Measurements from ENCODE around the gene PITX1. TPM values are rescaled to one million over a fixed set of nuclear protein-coding genes. Genes with fewer than 3 reads are reported as not detected.

PITX1 gene
- total RNA-seq, 1 experiment from 2014 or later, result 38.5 TPM

GRCh38 chr5:135040333-135041144 lies 6.5 kb upstream of the PITX1 start:
- Histone ChIP-seq H3K27me3 (no peaks in the 10 kb centered on the region), H3K4me1 (no peaks in the 10 kb centered on the region), H3K27ac (no peak overlapping the region), H3K9me3 (replicated peaks) (no peaks in the 10 kb centered on the region; the same call in 1 of the 2 replicates), H3K4me3 (no peak overlapping the region), H3K36me3 (no peaks in the 10 kb centered on the region)
- DNase-seq, result no peak

GRCh38 chr5:135040034-135040332 lies 6.0 kb upstream of the PITX1 start:
- Histone ChIP-seq H3K4me3 (no peak overlapping the region), H3K4me1 (no peaks in the 10 kb centered on the region), H3K27ac (no peak overlapping the region), H3K27me3 (no peaks in the 10 kb centered on the region), H3K9me3 (replicated peaks) (no peaks in the 10 kb centered on the region; the same call in 1 of the 2 replicates), H3K36me3 (no peaks in the 10 kb centered on the region)
- DNase-seq, result no peak

- H3K9me3 ChIP-seq (replicated peaks), result no peaks in the 10 kb centered on the region; the same call in 1 of the 2 replicates
- H3K4me3 ChIP-seq, result no peak overlapping the region
- no peak overlapping the region for H3K27ac ChIP-seq
- H3K4me1 ChIP-seq, result no peaks in the 10 kb centered on the region
- H3K36me3 ChIP-seq, result no peaks in the 10 kb centered on the region
- H3K27me3 ChIP-seq, result no peaks in the 10 kb centered on the region
- DNase-seq, result no peak
Measured at GRCh38 chr5:135039271-135040033, 5.4 kb upstream of the PITX1 start.

- Histone ChIP-seq H3K27ac (no peak overlapping the region), H3K27me3 (no peaks in the 10 kb centered on the region), H3K36me3 (no peaks in the 10 kb centered on the region), H3K9me3 (replicated peaks) (no peaks in the 10 kb centered on the region; the same call in 1 of the 2 replicates), H3K4me1 (no peaks in the 10 kb centered on the region), H3K4me3 (no peak overlapping the region)
- no peak for DNase-seq
Measured at GRCh38 chr5:135038813-135039270, 4.8 kb upstream of the PITX1 start.

- DNase-seq, result no peak
- Histone ChIP-seq H3K9me3 (replicated peaks) (no peaks in the 10 kb centered on the region; the same call in 1 of the 2 replicates), H3K36me3 (no peaks in the 10 kb centered on the region), H3K4me1 (no peaks in the 10 kb centered on the region), H3K27ac (no peak overlapping the region), H3K27me3 (no peaks in the 10 kb centered on the region), H3K4me3 (no peak overlapping the region)
Measured at GRCh38 chr5:135038205-135038812, 4.3 kb upstream of the PITX1 start.

GRCh38 chr5:135037519-135038204 lies 3.6 kb upstream of the PITX1 start:
- Histone ChIP-seq H3K36me3 (no peaks in the 10 kb centered on the region), H3K4me3 (no peak overlapping the region), H3K27ac (no peak overlapping the region), H3K27me3 (no peaks in the 10 kb centered on the region), H3K4me1 (no peaks in the 10 kb centered on the region), H3K9me3 (replicated peaks) (no peaks in the 10 kb centered on the region; the same call in 1 of the 2 replicates)
- DNase-seq, result no peak

GRCh38 chr5:135036405-135036804 lies 2.4 kb upstream of the PITX1 start:
- DNase-seq, result peak in 1 of 2 experiments; percentile 49
- Histone ChIP-seq H3K9me3 (replicated peaks) (no peaks in the 10 kb centered on the region; the same call in 1 of the 2 replicates), H3K4me3 (no peak overlapping the region), H3K4me1 (no peaks in the 10 kb centered on the region), H3K36me3 (no peaks in the 10 kb centered on the region), H3K27me3 (no peaks in the 10 kb centered on the region), H3K27ac (no peak overlapping the region)

GRCh38 chr5:135035678-135036030 lies 1.6 kb upstream of the PITX1 start:
- DNase-seq, result no peak
- no peak overlapping the region for H3K27ac ChIP-seq
- H3K4me1 ChIP-seq, result no peaks in the 10 kb centered on the region
- H3K4me3 ChIP-seq, result no peak overlapping the region
- no peaks in the 10 kb centered on the region; the same call in 1 of the 2 replicates for H3K9me3 ChIP-seq (replicated peaks)
- H3K27me3 ChIP-seq, result no peaks in the 10 kb centered on the region
- peaks cover 6% of the 10 kb centered on the region; the same call in 1 of the 2 replicates for H3K36me3 ChIP-seq

GRCh38 chr5:135034963-135035677 lies 1.1 kb upstream of the PITX1 start:
- Histone ChIP-seq H3K27ac (peak overlapping the region; percentile 75), H3K27me3 (no peaks in the 10 kb centered on the region), H3K9me3 (replicated peaks) (no peaks in the 10 kb centered on the region), H3K4me3 (peak overlapping the region; percentile 99), H3K36me3 (peaks cover 11% of the 10 kb centered on the region; the same call in 1 of the 2 replicates), H3K4me1 (no peaks in the 10 kb centered on the region)
- DNase-seq, result peak in 1 of 2 experiments; percentile 35

- Histone ChIP-seq H3K4me1 (no peaks in the 10 kb centered on the region), H3K27me3 (no peaks in the 10 kb centered on the region), H3K36me3 (peaks cover 19% of the 10 kb centered on the region), H3K4me3 (peak overlapping the region; percentile 99), H3K9me3 (replicated peaks) (no peaks in the 10 kb centered on the region), H3K27ac (peak overlapping the region; percentile 75)
- DNase-seq, result peak; percentile 79 to 81
Measured at GRCh38 chr5:135034236-135034962, 371 bp upstream of the PITX1 start.

- DNase-seq, result peak; percentile 44 to 61
- H3K4me1 ChIP-seq, result no peaks in the 10 kb centered on the region
- no peaks in the 10 kb centered on the region for H3K27me3 ChIP-seq
- H3K27ac ChIP-seq, result peak overlapping the region; percentile 80
- H3K9me3 ChIP-seq (replicated peaks), result no peaks in the 10 kb centered on the region
- H3K36me3 ChIP-seq, result peaks cover 26% of the 10 kb centered on the region
- peak overlapping the region; percentile 99 for H3K4me3 ChIP-seq
Measured at GRCh38 chr5:135032999-135033861, 798 bp downstream of the PITX1 start.

- Histone ChIP-seq H3K27ac (peak overlapping the region; percentile 80), H3K4me3 (peak overlapping the region; percentile 99), H3K27me3 (no peaks in the 10 kb centered on the region), H3K36me3 (peaks cover 30% of the 10 kb centered on the region), H3K4me1 (no peaks in the 10 kb centered on the region; the same call in 1 of the 2 replicates), H3K9me3 (replicated peaks) (no peaks in the 10 kb centered on the region)
- DNase-seq, result no peak
Measured at GRCh38 chr5:135032695-135032998, 1.4 kb downstream of the PITX1 start.
